SIG-M5 treated with dmso at 0.1 percent for 504 hours (cell line): Measurements from ENCODE around the gene FOXK2.

Experiments
- DNase-seq: peaks from one replicate; lab custom pipeline; 2025; ENCODE audit not compliant: unreplicated experiment; lab: John Stamatoyannopoulos, UW

The FOXK2 gene

DNA sequence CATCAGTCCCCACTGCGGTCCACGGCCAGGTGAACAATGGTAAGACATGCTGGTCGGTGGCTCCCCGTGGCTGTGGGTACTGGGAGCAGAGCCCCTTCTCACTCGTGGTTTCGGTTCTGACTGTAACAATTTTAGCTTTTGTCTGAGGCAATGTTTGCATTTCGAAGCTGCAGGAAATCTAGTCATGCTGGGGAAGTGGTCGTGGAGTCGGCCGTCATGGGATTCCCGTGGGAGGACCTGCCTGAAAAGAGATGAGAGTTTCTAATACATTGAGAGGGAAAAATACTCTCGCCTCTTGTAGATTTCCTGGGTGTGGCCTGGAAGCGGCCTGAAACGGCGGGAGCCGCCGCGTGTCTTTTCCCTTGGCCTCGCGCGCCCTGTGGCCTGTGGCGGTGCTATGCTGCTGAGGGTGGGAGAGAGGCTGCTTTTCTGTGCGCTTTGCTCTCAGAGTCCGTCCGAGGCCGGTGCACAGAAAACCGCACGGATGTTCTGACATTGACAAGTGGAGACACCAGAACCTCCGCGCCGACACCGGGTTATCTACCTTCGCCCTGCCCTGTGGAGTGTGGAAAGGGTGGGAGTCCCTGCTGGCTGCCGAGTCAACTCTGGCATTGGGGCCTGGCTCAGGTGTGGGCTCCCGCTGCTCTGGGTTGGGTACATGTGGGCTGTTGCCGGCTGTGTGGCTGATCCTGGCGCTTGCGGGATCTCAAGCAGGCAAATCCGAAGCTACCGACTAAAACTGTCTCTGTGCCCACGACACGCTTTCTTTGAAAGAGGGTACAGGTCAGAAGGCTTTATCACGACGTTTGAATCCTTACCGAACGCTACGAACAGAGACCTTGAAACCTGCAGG is 67.9 kb downstream of the FOXK2 start:
- no peak for DNase-seq

DNA sequence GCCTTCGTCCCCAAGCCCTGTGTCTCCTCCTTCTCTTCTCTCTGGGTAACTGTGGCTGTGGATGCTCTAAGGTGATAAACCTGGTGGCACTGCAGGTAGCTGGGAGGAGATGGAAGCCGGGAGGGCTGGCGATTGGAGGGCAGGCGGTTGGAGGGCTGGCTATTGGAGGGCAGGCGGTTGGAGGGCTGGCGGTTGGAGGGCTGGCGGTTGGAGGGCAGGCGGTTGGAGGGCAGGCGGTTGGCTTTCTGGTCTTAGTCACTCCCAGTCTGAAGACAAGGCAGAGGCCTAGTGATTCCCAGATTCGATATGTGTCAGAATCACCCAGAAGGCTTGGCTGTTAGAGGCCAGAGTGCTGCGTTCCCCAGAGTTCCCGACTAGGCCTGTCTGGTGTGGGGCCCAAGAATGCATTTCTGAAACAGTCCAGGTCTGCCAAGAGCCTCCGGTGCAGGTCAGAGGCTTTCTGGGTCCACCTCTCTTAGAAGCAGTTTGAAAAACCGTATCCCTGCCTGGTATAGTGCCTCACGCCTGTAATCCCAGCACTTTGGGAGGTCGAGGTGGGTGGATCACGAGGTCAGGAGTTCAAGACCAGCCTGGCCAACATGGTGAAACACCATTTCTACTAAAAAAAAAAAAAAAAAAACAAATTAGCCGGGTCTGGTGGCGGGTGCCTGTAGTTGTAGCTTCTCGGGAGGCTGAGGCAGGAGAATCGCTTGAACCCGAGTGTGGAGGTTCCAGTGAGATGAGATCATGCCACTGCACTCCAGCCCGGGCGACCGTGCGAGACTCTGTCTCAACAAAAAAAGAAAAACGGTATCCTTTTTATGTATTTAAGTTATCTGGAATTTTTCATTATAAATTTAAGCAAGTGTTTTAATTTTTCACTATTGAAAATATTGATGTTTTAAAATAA is 69.0 kb downstream of the FOXK2 start:
- no peak for DNase-seq

DNA sequence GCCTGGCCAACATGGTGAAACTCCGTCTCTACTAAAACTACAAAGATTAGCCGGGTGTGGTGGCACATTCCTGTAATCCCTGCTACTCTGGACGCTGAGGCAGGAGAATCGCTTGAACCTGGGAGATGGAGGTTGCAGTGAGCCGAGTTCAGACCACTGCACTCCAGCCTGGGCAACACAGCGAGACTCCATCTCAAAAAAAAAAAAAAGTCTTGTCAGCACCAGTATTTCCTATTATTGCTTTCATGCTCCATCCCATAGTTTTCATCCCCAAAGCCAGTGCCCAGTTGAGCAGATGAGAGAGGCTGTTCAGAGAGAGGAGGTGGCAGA is 70.3 kb downstream of the FOXK2 start:
- DNase-seq: no peak

DNA sequence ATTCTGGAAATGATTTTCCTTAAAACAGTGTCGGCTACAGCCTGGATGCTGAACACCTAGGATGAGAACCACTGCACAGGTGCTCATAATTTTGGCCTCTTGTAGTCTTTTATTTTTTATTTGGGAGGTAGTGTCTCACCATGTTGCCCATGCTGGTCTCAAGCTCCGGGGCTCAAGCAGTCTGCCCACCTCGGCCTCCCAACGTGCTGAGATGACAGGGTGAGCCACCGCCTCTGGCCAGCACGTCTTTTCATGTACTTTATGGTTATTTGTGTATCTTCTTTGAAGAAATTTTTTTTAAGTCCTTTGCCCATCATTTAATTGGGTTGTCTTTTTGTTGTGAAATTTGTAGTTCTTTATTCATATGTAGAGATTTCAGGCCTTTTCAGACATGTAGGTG is 70.7 kb downstream of the FOXK2 start:
- DNase-seq: no peak

DNA sequence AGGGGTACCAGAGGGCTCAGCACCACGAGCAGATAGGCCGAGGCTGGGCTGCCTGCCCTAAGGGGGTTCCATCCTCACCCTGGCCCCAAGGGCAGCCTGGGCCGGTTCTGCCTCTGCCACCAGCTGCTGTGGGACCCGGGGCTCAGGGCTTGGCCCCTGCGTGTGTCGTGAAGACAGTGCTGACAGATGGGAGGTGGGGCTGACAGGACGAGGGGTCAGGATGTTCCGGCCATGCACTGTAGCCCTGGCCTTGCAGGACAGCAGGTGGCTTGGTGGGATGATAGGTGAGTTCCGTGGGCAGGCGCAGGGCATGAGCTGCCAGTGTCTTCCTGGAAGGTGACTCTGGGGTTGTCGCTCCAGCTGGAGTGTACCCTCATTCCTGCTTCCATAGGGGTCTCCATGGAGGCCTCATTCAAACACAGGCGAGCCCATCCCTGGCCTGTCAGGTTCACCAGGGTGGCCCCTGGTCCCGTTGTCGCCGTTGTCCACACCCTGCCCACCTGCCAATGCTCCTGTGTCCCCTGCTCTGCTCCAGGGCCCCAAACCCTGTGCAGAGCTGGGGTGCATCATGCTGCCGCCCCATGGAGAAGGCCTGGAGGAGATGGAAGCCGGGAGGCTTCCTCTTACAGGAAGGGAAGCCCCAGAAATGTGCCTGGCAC is 71.5 kb downstream of the FOXK2 start:
- no peak for DNase-seq

DNA sequence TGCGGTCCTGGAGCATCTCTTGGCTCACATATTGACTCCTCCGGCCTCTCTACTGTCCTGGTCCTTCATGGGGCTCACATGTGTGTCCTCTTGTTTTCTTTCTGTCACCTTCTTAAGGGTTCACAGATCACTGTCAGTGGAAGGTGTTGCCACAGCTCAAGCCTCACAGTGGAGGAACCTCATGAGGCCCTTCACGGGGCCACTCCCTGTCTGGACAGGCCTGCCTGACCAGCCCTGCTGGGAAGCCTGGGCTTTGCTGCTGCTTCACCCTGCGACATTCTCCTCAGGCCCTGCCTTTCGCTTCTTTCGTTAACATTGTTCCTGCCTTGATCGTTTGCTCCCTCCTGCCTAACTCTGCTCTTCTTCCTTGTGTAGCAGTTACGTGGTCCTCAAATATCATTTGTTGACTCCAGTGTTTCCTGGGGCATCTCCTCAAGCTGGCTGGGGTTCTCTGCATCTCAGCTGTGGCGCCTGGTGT is 72.8 kb downstream of the FOXK2 start:
- DNase-seq: no peak

DNA sequence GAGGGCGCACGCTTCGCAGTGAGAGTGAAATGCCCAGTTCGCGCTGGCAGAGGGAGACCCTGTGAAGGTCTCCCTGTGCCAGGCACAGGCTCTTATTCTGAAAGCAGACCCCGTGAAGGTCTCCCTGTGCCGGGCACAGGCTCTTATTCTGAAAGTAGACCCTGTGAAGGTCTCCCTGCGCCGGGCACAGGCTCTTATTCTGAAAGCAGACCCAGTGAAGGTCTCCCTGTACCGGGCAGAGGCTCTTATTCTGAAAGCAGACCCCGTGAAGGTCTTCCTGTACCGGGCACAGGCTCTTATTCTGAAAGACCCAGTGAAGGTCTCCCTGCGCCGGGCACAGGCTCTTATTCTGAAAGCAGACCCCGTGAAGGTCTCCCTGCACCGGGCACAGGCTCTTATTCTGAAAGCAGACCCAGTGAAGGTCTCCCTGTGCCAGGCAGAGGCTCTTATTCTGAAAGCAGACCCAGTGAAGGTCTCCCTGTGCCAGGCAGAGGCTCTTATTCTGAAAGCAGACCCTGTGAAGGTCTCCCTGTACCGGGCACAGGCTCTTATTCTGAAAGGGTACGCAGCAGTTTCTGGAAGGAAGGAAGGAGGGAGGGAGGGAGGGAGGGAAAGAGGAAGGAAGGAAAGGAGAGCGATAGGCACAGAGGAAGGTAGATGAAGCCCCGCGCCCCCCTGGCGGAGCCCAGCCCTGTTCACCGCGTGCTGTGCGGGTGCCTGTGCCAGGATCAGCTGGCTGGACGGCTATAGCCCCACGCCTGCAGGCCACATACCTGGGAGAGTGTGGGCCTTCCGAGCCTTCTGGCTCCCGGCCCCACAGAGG is 73.4 kb downstream of the FOXK2 start:
- peak; percentile 69 for DNase-seq

DNA sequence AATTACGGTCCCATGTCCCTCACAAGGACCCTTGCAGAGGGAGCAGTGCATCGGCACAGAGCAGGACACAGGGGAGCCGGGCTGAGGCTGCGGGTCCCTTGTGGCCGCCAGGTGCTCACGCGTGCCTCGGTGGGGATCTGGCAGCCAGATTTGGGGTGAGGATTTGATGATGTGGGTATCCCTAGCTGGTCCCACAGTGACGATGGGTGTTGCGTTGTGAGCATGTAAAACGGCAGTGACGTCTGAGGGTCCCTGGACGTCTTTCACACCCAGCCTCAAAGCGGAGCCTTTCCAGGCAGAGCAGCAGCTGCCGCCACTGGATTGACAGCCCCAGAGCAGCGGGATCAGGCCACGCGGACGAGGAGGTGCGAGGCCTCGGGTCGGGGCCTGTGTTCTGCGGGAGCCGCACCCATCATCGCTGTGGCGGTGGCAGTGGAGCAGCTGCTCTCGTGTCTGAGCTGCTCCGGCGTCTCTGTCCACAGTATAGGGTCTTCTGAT is 74.1 kb downstream of the FOXK2 start:
- no peak for DNase-seq

DNA sequence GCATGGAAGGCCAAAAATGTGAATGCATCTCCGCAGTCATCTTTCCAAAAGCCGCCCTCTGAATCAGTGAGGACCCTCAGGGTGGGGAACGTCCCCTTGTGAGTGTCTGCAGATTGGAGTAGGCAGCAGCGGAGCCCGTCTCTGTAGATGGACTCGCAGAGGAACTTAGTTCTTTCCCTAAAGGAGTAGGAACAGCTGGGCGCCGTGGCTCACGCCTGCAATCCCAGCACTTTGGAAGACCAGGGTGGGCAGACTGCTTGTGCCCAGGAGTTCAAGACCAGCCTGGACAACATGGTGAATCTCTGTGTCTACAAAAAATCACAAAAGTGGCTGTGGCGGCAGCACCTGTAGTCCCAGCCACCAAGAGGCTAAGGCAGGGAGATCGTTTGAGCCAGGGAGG is 75.0 kb downstream of the FOXK2 start:
- no peak for DNase-seq

DNA sequence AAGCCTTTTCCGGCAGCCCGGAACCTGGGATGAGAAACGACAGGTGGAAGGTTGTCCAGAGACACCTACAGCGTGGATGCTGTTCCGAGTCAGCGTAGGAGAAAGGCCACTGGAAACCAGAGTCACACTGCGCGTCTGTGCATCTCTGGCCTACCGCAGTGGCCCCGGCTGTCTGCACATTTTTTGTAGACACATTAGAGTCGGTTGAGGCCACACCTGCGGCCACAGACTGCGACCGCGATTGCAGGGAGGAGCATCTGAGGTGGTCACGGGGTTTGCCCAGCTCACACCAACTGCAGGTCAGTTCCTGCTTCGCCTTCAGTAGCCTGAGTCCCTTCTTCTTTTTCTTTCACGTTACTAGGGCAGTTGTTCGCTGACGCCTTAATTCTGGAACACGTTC is 76.4 kb downstream of the FOXK2 start:
- DNase-seq: no peak

DNA sequence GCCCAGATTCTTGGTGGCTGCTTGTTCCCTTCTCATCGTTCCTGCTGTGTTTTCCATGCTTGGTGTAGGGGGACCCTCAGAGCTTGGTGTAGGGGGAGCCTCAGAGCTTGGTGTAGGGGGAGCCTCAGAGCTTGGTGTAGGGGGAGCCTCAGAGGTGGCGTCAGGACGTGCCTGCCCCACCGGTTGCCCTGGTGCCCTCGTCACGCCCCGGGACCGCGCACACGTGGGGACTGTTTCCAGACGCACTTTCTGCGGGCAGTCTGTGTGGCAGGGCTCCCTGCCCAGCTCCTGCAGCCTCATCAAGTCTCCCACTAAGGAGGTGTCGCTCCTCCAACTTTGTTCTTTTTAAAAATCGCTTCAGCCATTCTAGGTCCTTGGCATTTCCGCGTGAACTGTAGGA is 76.8 kb downstream of the FOXK2 start:
- no peak for DNase-seq

DNA sequence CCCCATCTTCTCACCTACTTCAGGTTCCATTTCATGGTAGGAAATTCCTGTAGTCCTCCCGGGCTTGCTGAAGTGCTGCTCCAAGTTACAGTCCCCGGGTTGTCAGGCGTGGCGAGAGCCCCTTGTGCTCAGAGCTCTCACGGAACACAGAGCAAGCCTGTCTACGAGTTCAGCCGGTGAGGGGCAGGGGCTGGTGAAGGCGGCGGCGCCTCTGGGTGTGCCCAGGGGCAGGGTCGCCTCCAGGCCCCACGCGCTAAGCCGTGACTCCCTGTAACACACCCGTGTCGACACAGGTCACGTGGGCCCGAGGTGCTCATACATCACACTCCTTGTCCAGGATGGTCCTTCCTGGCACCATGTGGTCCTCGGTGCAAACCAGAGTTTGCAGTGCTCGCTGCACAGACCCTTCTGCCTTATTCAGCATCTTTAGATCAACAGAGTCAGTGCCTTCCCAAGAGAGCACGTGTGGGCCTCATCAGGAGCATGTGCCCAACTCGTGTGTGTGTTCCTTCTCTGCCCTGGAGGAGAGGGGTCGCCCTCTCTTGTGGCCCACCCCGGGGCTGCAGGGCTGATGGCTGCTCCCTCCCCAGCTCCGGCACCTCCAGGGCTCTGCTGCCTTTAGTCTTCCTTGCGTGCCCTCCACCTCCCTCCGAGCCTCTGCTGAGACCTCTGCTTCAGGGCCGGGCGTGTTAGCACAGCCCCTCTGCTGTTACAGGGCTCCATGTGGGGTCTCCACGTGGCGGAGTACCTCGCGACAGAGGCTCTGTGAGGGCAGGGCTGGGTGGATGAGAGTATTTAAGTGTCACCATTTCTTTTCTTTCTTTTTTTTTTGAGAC is 77.5 kb downstream of the FOXK2 start:
- DNase-seq: no peak

DNA sequence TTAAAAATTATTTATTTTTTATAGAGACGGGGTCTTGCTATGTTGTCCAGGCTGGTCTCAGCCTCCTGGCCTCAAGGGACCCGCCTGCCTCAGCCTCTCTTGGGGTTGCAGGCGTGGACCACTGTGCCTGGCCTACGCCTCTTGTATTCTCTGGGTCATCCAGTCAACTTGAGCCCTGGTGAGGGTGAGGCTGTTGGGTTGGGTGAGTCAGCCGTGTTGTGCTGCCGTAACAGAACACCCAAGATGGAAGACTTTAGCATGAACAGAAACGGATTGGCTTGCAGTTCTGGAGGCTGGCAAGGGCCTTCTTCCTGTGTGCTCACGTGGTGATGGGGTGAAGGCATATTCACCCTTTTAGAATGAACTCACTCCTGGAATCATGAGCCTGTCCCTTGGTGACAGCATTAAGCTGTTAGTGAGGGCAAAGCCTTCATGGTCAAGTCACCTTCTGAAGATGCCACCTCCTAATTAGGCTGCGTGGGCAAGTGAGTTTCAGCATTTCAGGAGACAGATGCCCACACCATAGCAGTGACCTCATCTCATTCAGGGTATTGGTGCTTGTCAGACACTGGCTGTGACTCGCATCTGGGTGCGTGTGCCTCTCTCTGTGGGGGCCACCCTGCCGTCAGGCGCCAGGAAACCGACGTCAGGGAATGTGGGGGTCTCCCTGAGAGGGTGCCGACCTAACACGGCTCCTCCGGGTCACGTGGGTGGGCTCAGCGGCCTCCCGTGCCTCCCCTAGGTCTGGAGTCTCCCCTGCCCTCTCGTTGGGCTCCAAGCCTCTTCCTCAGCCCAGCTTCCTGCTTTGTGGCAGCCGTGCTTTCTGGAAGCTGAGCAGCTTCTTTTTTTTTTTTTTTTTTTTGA is 79.0 kb downstream of the FOXK2 start:
- DNase-seq: no peak

DNA sequence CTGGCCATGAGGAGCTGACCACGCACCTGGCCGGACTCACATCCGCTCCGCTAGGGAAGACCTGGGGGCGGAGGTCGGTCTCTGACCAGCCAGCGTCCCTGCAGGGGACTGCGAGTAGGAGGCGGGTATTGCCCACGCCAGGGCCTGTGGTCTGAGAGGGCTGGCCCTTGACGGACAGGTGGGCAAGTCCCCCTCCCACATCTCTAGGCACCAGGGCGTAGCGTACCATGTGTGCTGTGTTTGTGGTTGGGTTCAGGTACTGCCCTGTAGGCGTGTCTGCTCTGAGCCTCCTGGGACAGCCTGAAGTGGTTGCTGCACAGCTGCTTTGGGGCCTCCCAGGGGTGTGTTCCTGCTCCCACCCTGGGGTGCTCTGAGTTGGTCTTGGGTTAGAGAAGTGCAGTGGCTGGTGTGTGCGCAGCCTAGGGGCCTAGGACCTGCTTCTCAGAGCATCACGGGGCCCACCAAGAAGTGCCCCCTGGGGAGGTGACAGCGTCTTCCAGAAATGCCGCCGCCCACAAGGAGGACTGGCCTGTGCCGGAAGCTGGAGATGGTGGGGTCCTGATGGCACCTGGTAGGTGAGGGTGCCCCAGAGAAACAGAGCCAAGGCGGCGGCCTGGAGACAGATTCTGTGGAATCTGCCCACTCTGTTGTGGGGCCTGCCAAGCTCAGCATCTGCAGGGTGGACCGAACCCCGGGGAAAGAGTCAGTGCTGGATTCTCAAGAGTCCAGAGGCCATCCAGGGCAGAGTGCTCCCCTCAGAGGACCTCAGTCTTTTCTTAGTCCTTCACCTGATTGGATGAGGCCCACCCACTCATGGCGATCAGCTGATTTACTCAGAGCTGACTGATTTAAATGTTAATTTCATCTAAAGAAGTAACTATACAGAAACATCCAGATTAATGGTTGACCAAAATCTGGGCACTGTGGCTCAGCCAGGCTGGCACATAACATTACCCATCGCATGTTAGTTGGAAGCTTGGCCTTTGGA is 80.4 kb downstream of the FOXK2 start:
- DNase-seq: no peak

DNA sequence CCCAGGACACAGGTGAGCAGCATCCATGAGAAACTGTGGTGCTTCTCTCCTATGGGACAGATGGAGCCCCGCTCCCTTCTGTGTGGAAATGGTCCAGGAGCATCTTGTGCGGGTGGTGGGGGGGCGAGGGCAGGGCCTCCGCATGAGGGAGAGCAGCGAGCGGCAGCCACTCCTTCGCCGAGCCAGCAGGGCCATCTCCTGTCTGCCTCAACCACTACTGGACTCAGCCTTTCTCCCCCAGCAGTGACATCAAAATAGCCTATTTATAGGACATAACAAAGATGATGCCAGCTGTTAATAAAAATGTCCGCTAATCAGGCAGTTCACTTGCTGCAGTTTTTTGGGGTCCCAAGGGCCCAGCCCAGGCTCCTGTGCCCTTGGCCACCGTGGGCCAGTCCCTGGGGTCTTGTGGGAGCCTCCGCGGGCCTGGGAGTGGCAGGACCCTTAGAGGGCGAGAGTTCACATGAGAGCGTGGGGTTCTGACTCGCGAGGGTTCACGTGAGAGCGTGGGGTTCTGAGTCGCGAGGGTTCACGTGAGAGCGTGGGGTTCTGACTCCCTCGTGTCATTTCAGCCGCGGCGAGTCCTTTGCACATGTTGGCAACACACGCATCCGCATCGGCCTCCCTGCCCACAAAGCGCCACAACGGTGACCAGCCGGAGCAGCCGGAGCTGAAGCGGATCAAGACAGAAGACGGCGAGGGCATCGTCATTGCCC is 81.4 kb downstream of the FOXK2 start:
- DNase-seq: no peak

DNA sequence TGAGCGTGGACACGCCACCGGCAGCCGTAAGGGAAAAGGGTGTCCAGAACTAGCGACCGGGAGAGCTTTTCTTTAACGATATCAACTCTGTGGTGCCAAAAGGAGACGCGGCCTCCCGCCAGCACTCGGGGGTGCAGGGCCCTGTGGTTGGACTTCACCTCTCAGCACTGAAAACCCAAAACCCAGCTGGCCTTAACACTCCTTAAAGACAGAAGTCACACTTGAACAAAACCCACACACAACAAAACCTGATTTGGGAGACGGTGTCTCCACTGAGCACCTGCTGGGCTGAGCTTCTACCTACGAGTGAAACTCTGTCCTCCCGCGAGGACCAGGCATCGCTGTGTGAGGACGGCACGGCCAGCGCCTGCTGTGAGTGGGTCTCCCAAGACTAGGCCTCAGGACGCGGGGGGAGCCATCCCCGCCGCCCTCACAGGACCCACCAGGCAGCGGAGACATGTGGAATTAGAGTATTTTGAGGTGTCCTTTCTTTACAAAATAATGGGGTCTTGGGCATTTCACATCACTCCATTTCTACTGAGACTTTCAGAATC is 82.0 kb downstream of the FOXK2 start:
- no peak for DNase-seq

DNA sequence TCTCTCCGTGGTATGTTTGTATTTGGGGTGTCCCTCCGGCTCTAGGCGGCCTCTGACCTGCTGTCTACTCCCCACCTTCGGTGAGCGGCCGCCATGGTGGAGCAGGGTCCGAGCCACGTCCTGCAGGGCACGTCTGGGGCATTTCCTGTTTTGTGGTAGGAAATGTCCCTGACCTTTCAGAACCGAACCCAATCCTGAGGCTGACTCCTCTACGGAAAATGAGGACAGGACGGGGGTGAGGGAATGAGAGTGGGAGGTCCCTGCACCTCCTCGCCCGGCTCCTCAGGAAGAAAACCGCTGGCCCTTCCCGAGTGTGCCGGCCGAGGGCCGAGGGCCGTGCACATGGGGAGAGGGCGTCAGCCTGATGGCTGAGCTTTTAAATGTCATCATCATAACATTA is 83.0 kb downstream of the FOXK2 start:
- no peak for DNase-seq
